ENCODE measurements around the gene OMA1. TPM values are rescaled to one million over a fixed set of nuclear protein-coding genes. Genes with fewer than 3 reads are reported as not detected.
"Not testable (repeated sequence)": the region's sequence is repeated elsewhere in the genome, so short reads cannot be mapped to it uniquely, and the experiment has no call there.

Gene OMA1
- polyA plus RNA-seq, 1 donor from 2014 or later, result 11.0 TPM

GRCh38 chr1:58555393-58555792, 8.9 kb upstream of the OMA1 start:
- no peak overlapping the region for H3K4me2 ChIP-seq (ENCODE audit: low read length)
- no peak overlapping the region for H3K9ac ChIP-seq (ENCODE audit: low read length)
- no peaks in the 10 kb centered on the region for H3K9me3 ChIP-seq (ENCODE audit: low read length)
- H3K36me3 ChIP-seq (ENCODE audit: insufficient read depth, low read length), result no peaks in the 10 kb centered on the region
- no peak overlapping the region for H2AFZ ChIP-seq (ENCODE audit: low read depth, low read length)
- no peaks in the 10 kb centered on the region for H3F3A ChIP-seq (ENCODE audit: insufficient read depth, low read length, poor library complexity, severe bottlenecking)
- H3K27me3 ChIP-seq (ENCODE audit: insufficient read depth, low read depth, low read length), result no peaks in the 10 kb centered on the region
- H3K27ac ChIP-seq (ENCODE audit: low read length), result no peak overlapping the region
- H3K79me2 ChIP-seq (replicated peaks; ENCODE audit: insufficient read depth, low read length), result no peaks in the 10 kb centered on the region
- H3K4me3 ChIP-seq (ENCODE audit: low read length), result no peak overlapping the region
- no peak for TF ChIP-seq EP300 (conservative IDR thresholded peaks at IDR 0.05; ENCODE audit: poor library complexity, severe bottlenecking)
- no peak for TF ChIP-seq REST (IDR thresholded peaks at IDR 0.05; ENCODE audit: borderline replicate concordance)
- no peak for TF ChIP-seq POLR2AphosphoS5 (IDR thresholded peaks at IDR 0.05)
- H3K9me2 ChIP-seq (ENCODE audit: insufficient read depth, low read length), result no peaks in the 10 kb centered on the region
- H4K20me1 ChIP-seq (ENCODE audit: insufficient read depth), result no peaks in the 10 kb centered on the region

- no peaks in the 10 kb centered on the region for H3K9me3 ChIP-seq (ENCODE audit: low read length)
- no peak overlapping the region for H3K27ac ChIP-seq (ENCODE audit: low read length)
- no peaks in the 10 kb centered on the region for H3F3A ChIP-seq (ENCODE audit: insufficient read depth, low read length, poor library complexity, severe bottlenecking)
- H3K4me3 ChIP-seq (ENCODE audit: low read length), result no peak overlapping the region
- H3K4me2 ChIP-seq (ENCODE audit: low read length), result no peak overlapping the region
- no peaks in the 10 kb centered on the region for H3K27me3 ChIP-seq (ENCODE audit: insufficient read depth, low read depth, low read length)
- no peak overlapping the region for H3K9ac ChIP-seq (ENCODE audit: low read length)
- TF ChIP-seq RAD21 (conservative IDR thresholded peaks at IDR 0.05) (no peak), REST (IDR thresholded peaks at IDR 0.05; ENCODE audit: borderline replicate concordance) (no peak), POLR2AphosphoS5 (IDR thresholded peaks at IDR 0.05) (no peak), TAF1 (IDR thresholded peaks at IDR 0.05; ENCODE audit: low read depth) (no peak), MXI1 (conservative IDR thresholded peaks at IDR 0.05; ENCODE audit: poor library complexity, severe bottlenecking) (no peak), SMC3 (conservative IDR thresholded peaks at IDR 0.05; ENCODE audit: poor library complexity) (no peak), EP300 (conservative IDR thresholded peaks at IDR 0.05; ENCODE audit: poor library complexity, severe bottlenecking) (no peak), EZH2 (IDR thresholded peaks at IDR 0.05; ENCODE audit: borderline replicate concordance, insufficient read depth, low read length, poor library complexity, severe bottlenecking) (no peak), CTCF (IDR thresholded peaks at IDR 0.05; ENCODE audit: poor library complexity, severe bottlenecking) (no peak)
- no peaks in the 10 kb centered on the region for H4K20me1 ChIP-seq (ENCODE audit: insufficient read depth)
- H2AFZ ChIP-seq (ENCODE audit: low read depth, low read length), result no peak overlapping the region
- no peaks in the 10 kb centered on the region for H3K79me2 ChIP-seq (replicated peaks; ENCODE audit: insufficient read depth, low read length)
- no peaks in the 10 kb centered on the region for H3K36me3 ChIP-seq (ENCODE audit: insufficient read depth, low read length)
- H3K9me2 ChIP-seq (ENCODE audit: insufficient read depth, low read length), result no peaks in the 10 kb centered on the region
Observed at GRCh38 chr1:58551186-58552140, 4.9 kb upstream of the OMA1 start.

GRCh38 chr1:58549291-58549690, 2.8 kb upstream of the OMA1 start:
- not testable (repeated sequence) for H3K4me3 ChIP-seq (ENCODE audit: low read length); H3K27ac ChIP-seq (ENCODE audit: low read length); H3F3A ChIP-seq (ENCODE audit: insufficient read depth, low read length, poor library complexity, severe bottlenecking); H3K27me3 ChIP-seq (ENCODE audit: insufficient read depth, low read depth, low read length); H3K9me3 ChIP-seq (ENCODE audit: low read length); H2AFZ ChIP-seq (ENCODE audit: low read depth, low read length); H3K4me2 ChIP-seq (ENCODE audit: low read length); H4K20me1 ChIP-seq (ENCODE audit: insufficient read depth); H3K36me3 ChIP-seq (ENCODE audit: insufficient read depth, low read length); H3K9me2 ChIP-seq (ENCODE audit: insufficient read depth, low read length); H3K79me2 ChIP-seq (replicated peaks; ENCODE audit: insufficient read depth, low read length); H3K9ac ChIP-seq (ENCODE audit: low read length)

Measured in neural cell (in vitro differentiated cells).